ENCODE data around the gene SURF6. TPM values are rescaled to one million over a fixed set of nuclear protein-coding genes. Genes with fewer than 3 reads are reported as not detected.

SURF6 gene
- polyA plus RNA-seq, 3 donors, result 21.2 to 31.3 (median 29.9) TPM

Other genes with a start within 250 kb of the SURF6 start
- 10 to 100 TPM; 30.6 to 44.4 (median 40.2) TPM for gene RALGDS, start 214.9 kb downstream of the SURF6 start, polyA plus RNA-seq (ENCODE audit: insufficient read length in 3 of 3)
- gene GBGT1, start 172.3 kb downstream of the SURF6 start, polyA plus RNA-seq (ENCODE audit: insufficient read length in 3 of 3), result 1 to 10 TPM; 1.8 to 3.0 (median 2.2) TPM
- gene OBP2B, start 126.9 kb downstream of the SURF6 start, polyA plus RNA-seq (ENCODE audit: insufficient read length in 3 of 3), result under 1 TPM in 1 of 3 donors, not detected in 2; 0.34 TPM
- gene ABO, start 61.0 kb downstream of the SURF6 start, polyA plus RNA-seq (ENCODE audit: insufficient read length in 3 of 3), result 10 to 100 TPM; 10.3 to 27.8 (median 17.7) TPM
- gene MED22, start 11.9 kb upstream of the SURF6 start, polyA plus RNA-seq (ENCODE audit: insufficient read length in 3 of 3), result 10 to 100 TPM; 22.9 to 32.5 (median 29.2) TPM
- gene RPL7A, start 12.0 kb upstream of the SURF6 start, polyA plus RNA-seq (ENCODE audit: insufficient read length in 3 of 3), result 1,000 to 10,000 TPM; 2,380 to 2,771 (median 2,510) TPM
- 10 to 100 TPM; 43.6 to 52.8 (median 52.4) TPM for gene SURF1, start 20.3 kb upstream of the SURF6 start, polyA plus RNA-seq (ENCODE audit: insufficient read length in 3 of 3)
- gene SURF2, start 20.4 kb upstream of the SURF6 start, polyA plus RNA-seq (ENCODE audit: insufficient read length in 3 of 3), result 10 to 100 TPM; 21.6 to 26.3 (median 25.3) TPM
- gene SURF4, start 39.9 kb upstream of the SURF6 start, polyA plus RNA-seq (ENCODE audit: insufficient read length in 3 of 3), result 100 to 1,000 TPM; 161 to 181 (median 175) TPM
- 1 to 10 TPM; 4.3 to 5.4 (median 4.4) TPM for gene STKLD1, start 40.2 kb upstream of the SURF6 start, polyA plus RNA-seq (ENCODE audit: insufficient read length in 3 of 3)
- 10 to 100 TPM; 25.2 to 33.4 (median 28.9) TPM for gene REXO4, start 81.8 kb upstream of the SURF6 start, polyA plus RNA-seq (ENCODE audit: insufficient read length in 3 of 3)
- 10 to 100 TPM in 2 of 3 donors, 1 to 10 TPM in 1; 8.5 to 14.6 (median 11.5) TPM for gene ADAMTS13, start 86.2 kb upstream of the SURF6 start, polyA plus RNA-seq (ENCODE audit: insufficient read length in 3 of 3)
- 10 to 100 TPM; 23.5 to 35.8 (median 32.8) TPM for gene CACFD1, start 123.8 kb upstream of the SURF6 start, polyA plus RNA-seq (ENCODE audit: insufficient read length in 3 of 3)
- 1 to 10 TPM; 1.3 to 1.6 (median 1.6) TPM for gene SLC2A6, start 142.9 kb upstream of the SURF6 start, polyA plus RNA-seq (ENCODE audit: insufficient read length in 3 of 3)
- gene MYMK, start 188.8 kb upstream of the SURF6 start, polyA plus RNA-seq (ENCODE audit: insufficient read length in 3 of 3), result under 1 TPM in 1 of 3 donors, not detected in 2; 0.30 TPM
- gene ADAMTSL2, start 198.5 kb upstream of the SURF6 start, polyA plus RNA-seq (ENCODE audit: insufficient read length in 3 of 3), result 1 to 10 TPM; 1.4 to 2.5 (median 1.9) TPM